GM12891 (cell line): ENCODE results near the gene MPDU1.

Experiments
- POLR2A ChIP-seq: IDR thresholded peaks from 2 replicates; pipeline ENCODE4 v1.6.1; 2011; ENCODE audit warnings: low read depth, low read length, control low read depth
- POLR2AphosphoS5 ChIP-seq: IDR thresholded peaks from 2 replicates; pipeline ENCODE4 v1.6.1; 2011; ENCODE audit warnings: low read depth, low read length, control low read depth
- TAF1 ChIP-seq: IDR thresholded peaks from 2 replicates; pipeline ENCODE4 v1.6.1; 2011; ENCODE audit warnings: low read depth, low read length, control low read depth

- TF ChIP-seq POLR2A: no peak
- no peak for TF ChIP-seq TAF1
- TF ChIP-seq POLR2AphosphoS5: 0 out of 2 replicates have a peak, but pooled peaks have one; percentile 5
Measured at GRCh38 chr17:7589891-7590691, 6.4 kb downstream of the MPDU1 start, which contains the start of gene SOX15.
